ENCODE measurements around the gene SLC16A8.
A peak's percentile ranks its signal among the peaks of the same experiment; 100 is the strongest.

Gene SLC16A8

GRCh38 chr22:38071421-38072321 is 12.3 kb downstream of the SLC16A8 start:
- no peak for DNase-seq

DNA sequence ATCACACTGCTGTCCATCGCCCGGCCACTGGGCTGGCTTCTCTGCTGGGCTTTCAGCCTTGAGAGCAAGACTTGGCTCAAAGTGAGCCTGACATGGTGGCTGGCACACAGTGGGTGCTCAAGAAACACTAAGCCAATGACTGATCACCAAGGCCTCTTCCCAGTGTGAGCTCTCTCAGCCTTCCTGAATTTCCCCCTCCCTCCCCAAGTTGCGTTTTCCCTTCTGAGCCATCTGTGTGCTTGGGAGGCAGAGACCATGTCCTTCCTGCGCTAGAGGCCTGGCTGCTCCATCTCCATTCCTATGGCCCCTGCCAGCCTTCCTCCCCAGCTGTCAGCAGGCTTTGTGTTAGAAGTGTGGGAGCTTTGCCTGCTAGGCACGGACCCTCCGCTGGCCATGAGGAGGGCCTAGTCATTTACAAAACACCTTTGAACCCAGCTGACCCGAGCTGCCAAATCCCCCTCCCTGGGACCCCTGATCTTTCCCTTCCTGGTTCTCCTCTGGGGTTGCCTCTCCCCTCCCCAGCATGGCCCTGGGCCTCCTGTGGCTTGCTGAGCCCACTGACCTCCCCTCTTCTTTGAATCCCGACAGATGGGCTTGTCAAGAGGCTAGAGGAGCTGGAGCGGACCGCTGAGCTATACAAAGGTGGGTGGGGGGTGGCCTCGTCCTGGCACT is 13.6 kb downstream of the SLC16A8 start:
- no peak for DNase-seq

GRCh38 chr22:38069372-38070249 is 14.4 kb downstream of the SLC16A8 start:
- no peak for DNase-seq

DNA sequence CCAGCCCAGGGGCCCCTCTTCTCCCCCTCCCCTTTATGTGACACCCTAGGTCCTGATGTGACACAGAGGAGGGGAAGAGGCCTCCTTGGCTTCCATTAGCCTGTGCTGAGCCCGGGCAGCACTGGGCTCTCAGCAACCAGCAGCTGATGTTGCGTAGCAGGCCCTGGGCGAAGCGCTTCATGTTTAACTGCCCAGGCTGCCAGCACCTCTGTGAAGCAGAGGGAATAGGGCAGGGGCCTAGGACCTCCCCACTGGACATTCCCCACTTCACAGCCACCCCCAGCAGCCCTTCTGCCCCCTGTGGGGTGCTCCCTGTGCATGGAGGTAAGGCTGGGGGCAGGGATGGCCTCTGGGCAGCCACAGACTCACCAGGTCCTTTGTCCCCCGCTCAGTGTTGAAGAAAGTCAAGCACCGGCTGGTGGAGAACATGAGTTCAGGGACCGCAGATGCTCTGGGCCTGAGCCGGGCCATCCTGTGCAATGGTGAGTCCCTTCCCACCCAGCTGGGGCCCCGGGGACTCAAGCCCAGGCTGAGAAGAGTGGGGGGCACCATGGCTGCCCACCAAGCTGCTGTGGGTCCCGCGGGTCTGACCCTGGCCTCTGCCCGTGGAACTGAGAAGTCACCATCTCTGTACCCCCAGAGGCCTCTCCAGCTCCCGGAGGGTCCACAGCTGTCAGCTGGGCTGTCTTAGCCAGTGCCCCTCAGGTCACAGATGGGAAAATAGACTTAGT is 15.2 kb downstream of the SLC16A8 start:
- DNase-seq: no peak

DNA sequence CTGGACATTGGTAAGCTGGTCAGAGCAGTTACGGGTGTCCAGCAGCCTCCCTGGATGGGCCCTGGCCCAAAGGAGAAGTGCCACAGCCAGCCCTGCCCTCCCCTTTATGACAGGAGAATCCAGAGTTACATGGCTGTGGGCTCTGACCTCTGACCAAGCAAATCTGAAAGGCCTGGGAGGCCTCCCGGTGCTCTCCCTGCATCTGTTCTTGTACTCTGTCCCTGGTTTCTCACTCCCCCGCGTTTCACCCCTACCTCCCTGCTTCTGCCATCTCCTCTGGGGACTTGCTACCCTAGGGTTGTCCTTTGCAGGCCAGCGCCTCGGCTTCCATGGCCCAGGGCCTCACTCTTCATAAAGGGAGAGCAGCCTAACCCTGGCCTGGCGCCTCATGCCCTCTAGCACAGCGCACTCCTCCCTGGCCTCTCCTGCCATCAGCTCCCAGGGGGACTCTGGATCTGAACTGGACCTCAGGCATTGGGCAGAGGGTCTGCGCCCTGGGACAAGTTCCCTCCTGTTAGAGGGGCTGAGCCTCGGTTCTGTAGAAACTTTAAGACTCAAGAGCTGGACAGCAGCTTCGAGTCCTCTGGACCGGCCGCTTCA is 16.1 kb downstream of the SLC16A8 start:
- no peak for DNase-seq

- DNase-seq: no peak
These were observed 17.0 kb downstream of the SLC16A8 start for GRCh38 chr22:38067028-38067415.

- no peak for DNase-seq
These were observed 17.5 kb downstream of the SLC16A8 start for GRCh38 chr22:38066381-38067027.

DNA sequence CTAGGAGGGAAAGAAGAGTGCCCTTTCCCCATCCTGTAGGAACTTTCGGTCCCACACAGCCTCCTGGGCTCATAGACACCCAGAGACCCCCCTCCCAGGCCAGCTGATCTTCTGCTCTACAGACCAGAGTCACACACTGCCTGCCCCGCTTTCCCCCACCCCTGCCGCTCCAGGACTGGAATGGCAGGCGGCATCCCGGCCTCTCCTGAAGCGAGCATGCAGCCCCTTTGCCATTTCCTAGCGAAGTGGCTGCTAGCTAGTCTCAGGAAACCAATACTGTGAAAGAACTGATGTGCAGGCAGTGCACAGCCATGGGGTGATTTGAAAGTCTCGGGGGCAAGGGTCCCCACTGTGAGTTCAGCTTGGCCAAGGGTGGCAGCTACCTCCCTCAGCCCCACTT is 18.4 kb downstream of the SLC16A8 start:
- no peak for DNase-seq

DNA sequence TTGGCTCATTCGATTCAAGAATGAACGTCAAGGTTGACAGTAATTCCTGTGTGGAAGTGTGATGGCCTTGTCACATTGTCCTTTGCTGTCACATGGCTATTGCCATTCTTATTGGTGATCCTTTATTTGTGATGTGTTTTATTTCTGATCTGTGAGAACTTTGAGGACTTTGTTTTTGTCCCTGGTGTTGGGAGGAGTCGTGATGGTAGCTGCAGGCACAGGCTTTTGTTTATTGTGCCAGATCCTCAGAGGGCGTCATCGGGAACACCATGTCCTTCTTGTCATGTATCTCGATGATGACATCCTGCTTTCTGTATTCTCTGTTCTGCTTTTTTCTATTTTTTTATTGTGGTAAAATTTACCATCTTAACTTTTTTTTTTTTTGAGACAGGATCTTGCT is 21.2 kb downstream of the SLC16A8 start:
- no peak for DNase-seq

DNA sequence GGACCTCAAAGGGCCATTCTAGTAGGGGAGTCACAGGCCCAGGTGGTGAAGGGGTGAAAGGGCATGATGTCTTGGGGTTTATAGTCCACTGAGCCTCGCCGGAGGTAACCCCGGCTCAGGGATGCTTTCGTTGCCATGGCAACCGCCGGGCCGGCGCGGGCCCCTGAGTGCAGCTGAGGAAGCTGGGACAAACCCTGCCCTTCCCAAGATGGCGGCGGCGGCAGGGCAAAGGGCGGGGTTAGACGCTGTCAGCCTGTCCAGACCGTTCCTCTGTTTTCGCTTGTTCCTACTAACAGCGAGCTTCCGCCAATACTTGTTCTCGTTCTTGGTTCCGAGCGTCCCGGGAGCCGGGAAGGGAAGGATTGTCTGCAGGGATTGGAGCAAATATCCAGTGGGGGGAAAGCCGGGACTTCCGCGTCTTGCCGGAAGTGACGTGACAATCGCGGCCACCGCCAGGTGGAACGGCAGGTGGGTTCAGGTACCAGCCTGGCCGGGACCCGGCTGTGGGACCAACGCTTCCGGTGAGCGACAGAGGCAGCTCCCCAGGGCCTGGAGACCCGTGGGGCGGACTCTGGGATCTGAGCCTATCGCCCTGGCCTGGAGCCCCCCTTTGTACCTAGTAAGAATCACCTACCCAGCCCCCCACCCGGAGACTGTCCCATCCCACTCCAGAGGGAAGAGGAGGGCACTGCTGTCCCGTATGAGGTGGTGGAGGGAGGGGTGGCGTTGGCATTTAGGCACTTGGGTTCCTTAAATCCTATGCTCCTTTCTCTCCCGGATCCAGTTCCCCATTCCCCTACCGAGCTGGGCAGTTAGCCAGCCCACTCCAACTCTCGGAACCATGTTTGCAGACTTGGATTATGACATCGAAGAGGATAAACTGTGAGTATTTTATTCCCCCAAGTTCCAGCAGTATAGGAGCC is 26.8 kb downstream of the SLC16A8 start, which contains the start of gene PICK1:
PICK1 (plus strand) TSS at position 436 of the 923 bp plus-strand sequence; CDS start at position 842, 406 bp downstream.
- peak; percentile 80 for DNase-seq

DNA sequence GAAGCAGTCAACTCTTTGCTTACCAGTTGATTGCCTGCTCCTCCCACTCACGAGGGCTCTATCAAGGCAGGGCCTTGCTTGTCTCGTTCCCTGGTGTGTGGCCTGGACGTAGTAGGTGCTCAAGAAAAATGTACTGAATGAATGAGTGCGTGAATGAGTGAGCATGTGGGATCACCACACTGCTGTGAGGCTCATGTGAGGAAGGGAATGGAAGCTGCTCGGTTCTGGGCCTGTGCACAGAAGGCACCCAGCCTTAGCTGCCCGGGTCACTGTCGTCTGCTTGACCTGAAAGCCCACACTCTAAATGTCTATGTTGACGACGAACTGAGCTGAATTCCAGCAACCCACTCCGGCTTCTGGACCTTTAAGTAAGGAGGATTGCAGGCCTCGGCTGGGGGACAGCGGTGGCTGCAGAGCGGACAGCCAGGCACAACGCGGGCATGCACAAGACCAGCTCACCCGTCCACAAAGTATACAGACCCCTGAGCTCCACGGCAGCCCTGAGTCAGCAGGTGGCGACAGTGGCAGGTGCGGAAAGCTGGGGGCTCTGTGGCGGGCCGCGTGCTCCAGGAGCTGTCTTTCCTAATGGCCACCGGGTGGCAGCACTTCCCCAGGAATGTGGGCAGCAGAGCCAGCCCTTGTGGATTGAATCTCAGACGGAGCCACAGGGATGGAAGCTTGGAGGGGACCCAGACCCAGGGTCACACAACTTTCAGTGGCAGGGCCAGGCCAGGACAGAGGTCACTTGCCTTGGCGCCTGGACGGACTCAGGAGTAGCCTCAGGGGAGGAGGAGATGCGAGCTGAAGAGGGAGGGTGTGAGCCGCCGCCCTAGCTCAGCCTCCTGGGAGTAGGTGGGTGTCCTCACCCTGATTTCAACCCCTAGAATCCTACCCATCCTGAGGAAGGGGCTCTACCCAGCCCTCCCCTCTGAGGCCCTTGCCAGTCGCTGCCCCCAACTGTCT is 31.8 kb downstream of the SLC16A8 start:
- peak; percentile 63 for DNase-seq

DNA sequence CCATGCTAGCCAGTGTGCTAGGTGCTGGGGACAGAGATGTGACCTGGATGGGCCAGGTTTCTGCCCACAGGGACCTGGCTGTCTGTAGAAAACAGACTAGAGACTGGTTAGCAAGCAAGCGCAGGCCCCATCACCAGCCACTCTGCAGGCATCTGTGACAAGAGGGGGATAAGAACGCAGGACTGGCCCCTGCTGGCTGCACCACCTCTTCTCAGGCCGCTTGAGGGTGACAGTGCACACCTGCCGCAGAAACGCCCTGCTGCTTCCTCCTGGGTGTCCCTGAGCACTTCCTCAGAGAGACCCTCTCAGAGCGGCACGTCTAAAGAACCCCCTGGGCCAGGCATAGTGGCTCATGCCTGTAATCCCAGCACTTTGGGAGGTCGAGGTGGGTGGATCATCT is 32.7 kb downstream of the SLC16A8 start:
- DNase-seq: no peak

GRCh38 chr22:38050720-38051119 is 33.3 kb downstream of the SLC16A8 start:
- no peak for DNase-seq

- no peak for DNase-seq
These were observed 34.0 kb downstream of the SLC16A8 start for GRCh38 chr22:38049812-38050619.

DNA sequence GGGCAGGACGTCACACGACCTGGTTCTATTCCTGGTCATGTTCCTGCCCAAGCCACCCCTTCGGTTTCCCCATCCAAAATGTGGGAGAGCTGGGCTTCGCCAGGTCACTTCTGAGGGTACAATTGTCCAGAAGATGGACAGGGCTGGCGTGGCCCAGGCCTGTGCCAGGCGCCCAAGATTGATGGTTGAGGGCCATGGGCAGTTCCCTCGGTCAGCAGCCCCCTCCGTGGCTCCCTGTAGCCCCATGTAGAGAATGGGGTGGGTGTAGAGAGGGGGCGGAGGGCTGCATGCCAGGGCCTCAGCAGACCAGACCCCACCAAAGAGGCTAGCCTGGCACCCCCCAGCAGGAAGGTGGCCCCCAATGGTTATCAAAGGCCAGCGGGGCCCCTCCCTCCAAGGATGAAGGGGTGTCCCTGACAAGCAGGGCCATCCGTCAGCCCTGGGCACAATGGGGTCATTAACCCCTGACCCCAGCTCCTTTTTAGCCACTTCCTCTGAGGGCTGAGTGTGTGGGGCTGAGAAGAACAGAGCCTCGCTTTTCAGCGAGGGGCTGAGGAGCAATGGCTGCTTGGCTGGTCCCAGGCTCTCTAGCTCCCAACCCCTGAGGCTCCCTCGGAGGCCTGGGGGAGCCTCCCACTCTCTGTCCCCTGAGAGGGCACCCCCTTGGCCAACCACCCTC is 37.8 kb downstream of the SLC16A8 start:
- no peak for DNase-seq

GRCh38 chr22:38043151-38044039 is 40.6 kb downstream of the SLC16A8 start:
- no peak for DNase-seq

DNA sequence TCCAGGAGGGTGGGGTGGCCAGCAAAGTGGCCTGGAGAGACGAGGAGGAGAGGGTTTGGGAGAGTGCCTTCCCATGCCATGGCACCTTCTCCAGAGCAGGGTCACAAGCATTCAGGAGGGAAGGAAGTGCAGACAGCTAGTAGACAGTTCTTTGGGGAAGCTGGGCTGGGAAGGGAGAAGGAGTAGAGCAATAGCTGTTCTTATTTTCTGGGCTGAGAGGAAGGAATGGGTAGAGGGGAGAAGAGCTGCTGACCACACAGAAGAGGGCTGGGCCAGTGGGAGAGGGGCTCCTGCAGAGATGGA is 41.5 kb downstream of the SLC16A8 start:
- no peak for DNase-seq
